Neural progenitor cell (in vitro differentiated cells): ENCODE data around the gene SLC25A53. TPM values are rescaled to one million over a fixed set of nuclear protein-coding genes. Genes with fewer than 3 reads are reported as not detected.

Experiments
- DNase-seq: peaks from one replicate; pipeline ENCODE4 v3.0.0-alpha.2; 2016; ENCODE audit warnings: low spot score
- H2AFZ ChIP-seq: fragments of 200-600 bp; sonication (generic); replicated peaks from 2 replicates; pipeline ENCODE4 v1.6.1; 2016; ENCODE audit warnings: antibody characterized with exemption
- H3F3A ChIP-seq: fragments of 200-600 bp; sonication (generic); 2 replicates; pipeline ENCODE4 v1.6.1; 2016; ENCODE audit warnings: antibody characterized with exemption, low read depth
- H3K27ac ChIP-seq: fragments of 200-600 bp; sonication (generic); 2 replicates; pipeline ENCODE4 v1.5.1; 2016; ENCODE audit warnings: mild to moderate bottlenecking
- H3K27me3 ChIP-seq: fragments of 200-600 bp; sonication (generic); 2 replicates; pipeline ENCODE4 v1.6.1; 2016; ENCODE audit warnings: mild to moderate bottlenecking, moderate library complexity
- H3K36me3 ChIP-seq: fragments of 200-600 bp; sonication (generic); 2 replicates; pipeline ENCODE4 v1.5.1; 2016
- H3K4me1 ChIP-seq: fragments of 200-600 bp; sonication (generic); 2 replicates; pipeline ENCODE4 v1.6.1; 2016; ENCODE audit warnings: mixed run types
- H3K4me2 ChIP-seq: fragments of 200-600 bp; sonication (generic); 2 replicates; pipeline ENCODE4 v1.6.1; 2016
- H3K4me3 ChIP-seq: fragments of 200-600 bp; sonication (generic); 2 replicates; pipeline ENCODE4 v1.5.1; 2016
- H3K79me2 ChIP-seq: fragments of 200-600 bp; sonication (generic); 2 replicates; pipeline ENCODE4 v1.6.1; 2016; ENCODE audit warnings: low read depth
- H3K9ac ChIP-seq: fragments of 200-600 bp; sonication (generic); 2 replicates; pipeline ENCODE4 v1.6.1; 2016
- H3K9me3 ChIP-seq: fragments of 200-600 bp; sonication (generic); 2 replicates; pipeline ENCODE4 v1.5.1; 2016; ENCODE audit warnings: low read depth
- H4K20me1 ChIP-seq: fragments of 200-600 bp; sonication (generic); 2 replicates; pipeline ENCODE4 v1.6.1; 2016; ENCODE audit warnings: low read depth
- H3K27ac Mint-ChIP-seq: 3 replicates; pipeline ENCODE4 v1.8.0; 2021; ENCODE audit warnings: mixed read lengths
- H3K27me3 Mint-ChIP-seq: 2 replicates; pipeline ENCODE4 v1.8.0; 2022; ENCODE audit warnings: low read depth, mild to moderate bottlenecking, inconsistent platforms, moderate library complexity, mixed read lengths; ENCODE audit not compliant: insufficient read depth
- H3K36me3 Mint-ChIP-seq: 3 replicates; pipeline ENCODE4 v1.8.0; 2021; ENCODE audit warnings: mixed read lengths
- H3K4me1 Mint-ChIP-seq: 3 replicates; pipeline ENCODE4 v1.8.0; 2021; ENCODE audit warnings: mixed read lengths
- H3K4me3 Mint-ChIP-seq: 3 replicates; pipeline ENCODE4 v1.8.0; 2021; ENCODE audit warnings: mild to moderate bottlenecking, moderate library complexity, mixed read lengths
- H3K9me3 Mint-ChIP-seq: 3 replicates; pipeline ENCODE4 v1.8.0; 2020; ENCODE audit warnings: mixed read lengths
- EZH2 ChIP-seq: fragments of 200-600 bp; sonication (generic); IDR thresholded peaks from 2 replicates; pipeline ENCODE4 v1.6.1; 2017; ENCODE audit warnings: antibody characterized with exemption, mild to moderate bottlenecking, moderate library complexity
- EZH2phosphoT487 ChIP-seq: fragments of 200-600 bp; sonication (generic); IDR thresholded peaks from 2 replicates; pipeline ENCODE4 v1.6.1; 2017; ENCODE audit warnings: antibody characterized with exemption
- total RNA-seq: library from RNA; depleted of rRNA; stranded (reverse); fragments of >200 nt; gene quantifications from 2 replicates; pipeline ENCODE4 v1.2.3, GENCODE V29; 2015; ENCODE audit warnings: low replicate concordance
- TF ChIP-seq, protein P1 (sequence below): fragments of 200-600 bp; sonication (generic); IDR thresholded peaks from 2 replicates; pipeline ENCODE4 v1.5.1; 2017; ENCODE audit warnings: antibody characterized with exemption, mild to moderate bottlenecking

SLC25A53 gene
- total RNA-seq, 1 donor from 2014 or later = 4.0 TPM

DNA sequence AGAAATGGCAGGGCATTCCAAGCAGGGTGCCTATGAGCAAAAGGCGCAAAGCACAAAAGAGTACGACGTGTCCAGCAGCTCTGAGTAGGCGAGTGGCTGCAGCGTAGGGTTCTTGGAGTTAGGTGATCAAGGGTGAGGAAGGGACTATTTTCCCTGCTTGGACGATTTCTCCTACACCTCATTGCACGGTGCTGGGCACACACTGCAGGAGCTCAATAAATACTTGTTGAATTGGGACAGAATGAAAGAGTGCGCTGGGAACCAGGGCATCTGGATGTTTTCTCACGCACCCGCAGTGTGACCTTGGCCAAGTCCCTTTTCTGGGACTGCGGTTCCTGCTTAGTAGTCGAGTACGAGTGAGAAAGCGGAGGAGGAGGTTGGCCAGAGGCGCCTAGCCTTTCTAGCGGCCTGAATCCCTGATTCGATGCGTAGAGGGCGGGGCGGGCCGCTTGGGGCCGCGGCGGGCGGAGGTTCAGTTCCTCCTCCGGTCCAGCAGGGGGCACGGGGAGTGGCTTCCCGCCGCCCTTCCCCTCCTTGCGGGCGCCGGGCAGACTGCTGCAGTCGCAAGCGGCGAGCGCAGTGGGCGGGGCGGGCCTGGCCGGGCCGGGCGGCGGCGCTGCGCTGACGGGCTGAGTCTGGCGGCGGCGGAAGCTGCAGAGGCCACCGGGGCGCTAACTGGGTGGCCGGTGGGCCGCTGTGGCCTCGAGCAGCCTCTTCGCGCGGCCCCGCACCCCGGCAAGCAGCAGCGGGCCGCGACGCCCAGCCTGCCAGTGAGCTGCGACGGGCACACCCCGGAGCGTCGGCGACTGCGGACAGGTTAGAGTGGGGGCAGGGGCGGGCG is 9.3 kb upstream of the SLC25A53 start, which contains the start of gene FAM199X:
Gene FAM199X (plus strand): TSS at position 560 of the 841 bp plus-strand sequence. CDS start 333 bp downstream, outside the sequence.
- DNase-seq = peak; percentile 95
- Histone ChIP-seq H3K27me3 (no peaks in the 10 kb centered on the region), H3K36me3 (no peaks in the 10 kb centered on the region), H3F3A (peaks cover 8% of the 10 kb centered on the region), H3K9ac (no peak within 1 kb of the TSS), H3K4me1 (no peaks in the 10 kb centered on the region), H3K4me2 (peak within 1 kb of the TSS; percentile 83), H3K4me3 (peak within 1 kb of the TSS; percentile 77), H4K20me1 (peaks cover 9% of the 10 kb centered on the region), H3K9me3 (no peaks in the 10 kb centered on the region), H3K27ac (no peak within 1 kb of the TSS), H3K79me2 (peaks cover 27% of the 10 kb centered on the region), H2AFZ (peak within 1 kb of the TSS; percentile 81)
- H3K4me1 Mint-ChIP-seq = peaks cover 28% of the 10 kb centered on the region
- peaks cover 2% of the 10 kb centered on the region for H3K36me3 Mint-ChIP-seq
- peak within 1 kb of the TSS; percentile 86 for H3K27ac Mint-ChIP-seq
- H3K4me3 Mint-ChIP-seq = peak within 1 kb of the TSS; percentile 93
- TF ChIP-seq EZH2phosphoT487 (no peak), EZH2 (no peak)
- TF ChIP-seq, protein P1, sequence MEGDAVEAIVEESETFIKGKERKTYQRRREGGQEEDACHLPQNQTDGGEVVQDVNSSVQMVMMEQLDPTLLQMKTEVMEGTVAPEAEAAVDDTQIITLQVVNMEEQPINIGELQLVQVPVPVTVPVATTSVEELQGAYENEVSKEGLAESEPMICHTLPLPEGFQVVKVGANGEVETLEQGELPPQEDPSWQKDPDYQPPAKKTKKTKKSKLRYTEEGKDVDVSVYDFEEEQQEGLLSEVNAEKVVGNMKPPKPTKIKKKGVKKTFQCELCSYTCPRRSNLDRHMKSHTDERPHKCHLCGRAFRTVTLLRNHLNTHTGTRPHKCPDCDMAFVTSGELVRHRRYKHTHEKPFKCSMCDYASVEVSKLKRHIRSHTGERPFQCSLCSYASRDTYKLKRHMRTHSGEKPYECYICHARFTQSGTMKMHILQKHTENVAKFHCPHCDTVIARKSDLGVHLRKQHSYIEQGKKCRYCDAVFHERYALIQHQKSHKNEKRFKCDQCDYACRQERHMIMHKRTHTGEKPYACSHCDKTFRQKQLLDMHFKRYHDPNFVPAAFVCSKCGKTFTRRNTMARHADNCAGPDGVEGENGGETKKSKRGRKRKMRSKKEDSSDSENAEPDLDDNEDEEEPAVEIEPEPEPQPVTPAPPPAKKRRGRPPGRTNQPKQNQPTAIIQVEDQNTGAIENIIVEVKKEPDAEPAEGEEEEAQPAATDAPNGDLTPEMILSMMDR = peak; percentile 57
- H3K9me3 Mint-ChIP-seq = no peaks in the 10 kb centered on the region
- peaks cover 5% of the 10 kb centered on the region for H3K27me3 Mint-ChIP-seq

GRCh38 chrX:104151037-104151436 is 5.8 kb downstream of the SLC25A53 start:
- H3K27me3 Mint-ChIP-seq = no peaks in the 10 kb centered on the region

GRCh38 chrX:104141087-104141760 is 15.6 kb downstream of the SLC25A53 start:
- no peak overlapping the region for H2AFZ ChIP-seq
- H3K4me3 ChIP-seq = no peak overlapping the region
- H3K4me3 Mint-ChIP-seq = no peak overlapping the region
- DNase-seq = no peak
- no peaks in the 10 kb centered on the region for H3K9me3 ChIP-seq
- H3K79me2 ChIP-seq = no peaks in the 10 kb centered on the region
- H3K27ac Mint-ChIP-seq = no peak overlapping the region
- peaks cover 4% of the 10 kb centered on the region for H3K4me1 Mint-ChIP-seq
- H3K36me3 Mint-ChIP-seq = no peaks in the 10 kb centered on the region
- H3K9me3 Mint-ChIP-seq = no peaks in the 10 kb centered on the region
- H3K27me3 ChIP-seq = peaks cover 11% of the 10 kb centered on the region
- H3K36me3 ChIP-seq = no peaks in the 10 kb centered on the region
- TF ChIP-seq EZH2 (no peak), EZH2phosphoT487 (no peak)
- TF ChIP-seq, protein P1 = no peak
- no peaks in the 10 kb centered on the region for H3K27me3 Mint-ChIP-seq
- H3K4me2 ChIP-seq = no peak overlapping the region
- no peak overlapping the region for H3K9ac ChIP-seq
- no peaks in the 10 kb centered on the region for H4K20me1 ChIP-seq
- H3K4me1 ChIP-seq = no peaks in the 10 kb centered on the region
- H3K27ac ChIP-seq = no peak overlapping the region
- no peaks in the 10 kb centered on the region for H3F3A ChIP-seq

More at GRCh38 chrX:104151037-104151436, 5.8 kb downstream of the SLC25A53 start:
- Histone ChIP-seq H3K27ac (no peak overlapping the region), H3K4me2 (no peak overlapping the region), H3K79me2 (no peaks in the 10 kb centered on the region), H4K20me1 (no peaks in the 10 kb centered on the region), H3K27me3 (peaks cover under 1% of the 10 kb centered on the region), H3F3A (no peaks in the 10 kb centered on the region), H2AFZ (no peak overlapping the region), H3K9ac (no peak overlapping the region), H3K4me1 (no peaks in the 10 kb centered on the region), H3K36me3 (no peaks in the 10 kb centered on the region), H3K9me3 (no peaks in the 10 kb centered on the region), H3K4me3 (no peak overlapping the region)
- Mint-ChIP-seq H3K4me3 (no peak overlapping the region), H3K4me1 (no peaks in the 10 kb centered on the region), H3K27ac (no peak overlapping the region), H3K9me3 (no peaks in the 10 kb centered on the region), H3K36me3 (no peaks in the 10 kb centered on the region)
- TF ChIP-seq, protein P1 = no peak
- TF ChIP-seq EZH2phosphoT487 (no peak), EZH2 (no peak)
- DNase-seq = no peak
